ENCODE results near the gene LRRC23. TPM values are rescaled to one million over a fixed set of nuclear protein-coding genes. Genes with fewer than 3 reads are reported as not detected.

The LRRC23 gene
- total and polyA plus RNA-seq, 2 of the 13 experiments (the other 11 are each of a cell fraction or from before 2014, with no cell fraction given), result 6.0 to 7.8 TPM

DNA sequence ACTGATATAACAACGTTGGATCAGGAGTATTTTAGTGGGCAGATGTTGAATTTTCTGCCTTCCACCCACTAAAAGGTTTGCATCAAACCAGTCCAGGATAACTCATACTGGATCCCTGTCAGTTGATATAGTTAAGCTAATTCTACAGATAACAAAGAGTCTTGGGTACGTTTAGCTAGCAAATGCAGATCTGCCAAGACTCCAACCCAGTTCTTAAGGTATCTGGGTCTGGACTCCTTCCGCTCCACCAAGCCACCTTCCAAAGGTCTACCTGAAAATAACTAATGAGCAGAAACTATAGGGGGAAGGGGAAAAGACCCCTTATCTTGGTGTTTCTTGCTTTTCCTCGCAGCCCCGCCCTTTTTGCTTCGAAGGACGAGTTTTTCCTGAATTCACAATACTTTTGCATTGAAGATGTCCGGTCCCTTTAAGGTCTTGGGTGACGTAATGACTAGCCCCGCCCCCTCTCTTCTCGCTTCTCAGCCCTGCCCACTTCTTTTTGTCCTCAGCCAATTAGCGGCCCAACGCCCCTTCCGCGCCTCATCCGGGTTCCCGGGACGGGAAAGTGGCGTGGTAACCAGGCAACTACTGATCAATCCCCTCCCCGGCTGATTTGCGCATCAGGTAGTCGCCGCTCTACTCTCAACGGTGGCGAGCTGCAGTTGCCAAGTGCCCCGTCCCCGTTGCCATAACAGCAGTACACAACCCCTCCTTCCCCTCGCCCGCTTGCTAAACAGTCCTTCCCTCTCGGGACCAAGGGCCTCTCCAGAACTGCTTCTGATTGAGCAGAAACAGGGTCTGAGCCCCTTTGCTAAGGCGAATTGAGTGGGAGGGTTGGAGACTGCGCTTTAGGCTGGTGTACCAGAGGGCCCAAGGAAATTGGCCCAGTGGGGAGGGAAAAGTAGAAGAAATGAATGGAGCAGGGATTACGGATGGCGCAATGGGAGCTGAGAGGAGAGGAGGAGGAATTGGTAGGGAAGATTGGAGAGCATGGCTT lies at the start of gene LRRC23 (continued):
- TF ChIP-seq SKI (IDR thresholded peaks at IDR 0.05; ENCODE audit: partially characterized antibody) (no peak), ZNF614 (CRISPR knock-in tag; IDR thresholded peaks at IDR 0.05; ENCODE audit: borderline replicate concordance) (0 out of 2 replicates have a peak, but pooled peaks have one; percentile 21), RXRA (CRISPR knock-in tag; IDR thresholded peaks at IDR 0.05) (0 out of 2 replicates have a peak, but pooled peaks have one; percentile 37), KLF6 (CRISPR knock-in tag; IDR thresholded peaks at IDR 0.05) (no peak), SUZ12 (IDR thresholded peaks at IDR 0.05; ENCODE audit: low read depth, low read length) (no peak), SOX5 (CRISPR knock-in tag; IDR thresholded peaks at IDR 0.05; ENCODE audit: borderline replicate concordance) (no peak), SP1 (IDR thresholded peaks at IDR 0.05) (no peak), SP1 (CRISPR knock-in tag; IDR thresholded peaks at IDR 0.05) (peak; percentile 57; the same call in 1 of the 2 replicates), NFE2 (CRISPR knock-in tag; IDR thresholded peaks at IDR 0.05) (no peak), YEATS2 (CRISPR knock-in tag; IDR thresholded peaks at IDR 0.05; ENCODE audit: borderline replicate concordance) (peak; percentile 81; the same call in 1 of the 2 replicates), PITX1 (CRISPR knock-in tag; IDR thresholded peaks at IDR 0.05) (peak; percentile 60; the same call in 1 of the 2 replicates), ZNF83 (CRISPR knock-in tag; IDR thresholded peaks at IDR 0.05; ENCODE audit: borderline replicate concordance) (no peak)
- TF ChIP-seq, protein P1, sequence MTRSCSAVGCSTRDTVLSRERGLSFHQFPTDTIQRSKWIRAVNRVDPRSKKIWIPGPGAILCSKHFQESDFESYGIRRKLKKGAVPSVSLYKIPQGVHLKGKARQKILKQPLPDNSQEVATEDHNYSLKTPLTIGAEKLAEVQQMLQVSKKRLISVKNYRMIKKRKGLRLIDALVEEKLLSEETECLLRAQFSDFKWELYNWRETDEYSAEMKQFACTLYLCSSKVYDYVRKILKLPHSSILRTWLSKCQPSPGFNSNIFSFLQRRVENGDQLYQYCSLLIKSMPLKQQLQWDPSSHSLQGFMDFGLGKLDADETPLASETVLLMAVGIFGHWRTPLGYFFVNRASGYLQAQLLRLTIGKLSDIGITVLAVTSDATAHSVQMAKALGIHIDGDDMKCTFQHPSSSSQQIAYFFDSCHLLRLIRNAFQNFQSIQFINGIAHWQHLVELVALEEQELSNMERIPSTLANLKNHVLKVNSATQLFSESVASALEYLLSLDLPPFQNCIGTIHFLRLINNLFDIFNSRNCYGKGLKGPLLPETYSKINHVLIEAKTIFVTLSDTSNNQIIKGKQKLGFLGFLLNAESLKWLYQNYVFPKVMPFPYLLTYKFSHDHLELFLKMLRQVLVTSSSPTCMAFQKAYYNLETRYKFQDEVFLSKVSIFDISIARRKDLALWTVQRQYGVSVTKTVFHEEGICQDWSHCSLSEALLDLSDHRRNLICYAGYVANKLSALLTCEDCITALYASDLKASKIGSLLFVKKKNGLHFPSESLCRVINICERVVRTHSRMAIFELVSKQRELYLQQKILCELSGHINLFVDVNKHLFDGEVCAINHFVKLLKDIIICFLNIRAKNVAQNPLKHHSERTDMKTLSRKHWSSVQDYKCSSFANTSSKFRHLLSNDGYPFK (CRISPR knock-in tag; IDR thresholded peaks at IDR 0.05; ENCODE audit: borderline replicate concordance), result peak; percentile 53; the same call in 1 of the 2 replicates
- TF ChIP-seq, protein P2, sequence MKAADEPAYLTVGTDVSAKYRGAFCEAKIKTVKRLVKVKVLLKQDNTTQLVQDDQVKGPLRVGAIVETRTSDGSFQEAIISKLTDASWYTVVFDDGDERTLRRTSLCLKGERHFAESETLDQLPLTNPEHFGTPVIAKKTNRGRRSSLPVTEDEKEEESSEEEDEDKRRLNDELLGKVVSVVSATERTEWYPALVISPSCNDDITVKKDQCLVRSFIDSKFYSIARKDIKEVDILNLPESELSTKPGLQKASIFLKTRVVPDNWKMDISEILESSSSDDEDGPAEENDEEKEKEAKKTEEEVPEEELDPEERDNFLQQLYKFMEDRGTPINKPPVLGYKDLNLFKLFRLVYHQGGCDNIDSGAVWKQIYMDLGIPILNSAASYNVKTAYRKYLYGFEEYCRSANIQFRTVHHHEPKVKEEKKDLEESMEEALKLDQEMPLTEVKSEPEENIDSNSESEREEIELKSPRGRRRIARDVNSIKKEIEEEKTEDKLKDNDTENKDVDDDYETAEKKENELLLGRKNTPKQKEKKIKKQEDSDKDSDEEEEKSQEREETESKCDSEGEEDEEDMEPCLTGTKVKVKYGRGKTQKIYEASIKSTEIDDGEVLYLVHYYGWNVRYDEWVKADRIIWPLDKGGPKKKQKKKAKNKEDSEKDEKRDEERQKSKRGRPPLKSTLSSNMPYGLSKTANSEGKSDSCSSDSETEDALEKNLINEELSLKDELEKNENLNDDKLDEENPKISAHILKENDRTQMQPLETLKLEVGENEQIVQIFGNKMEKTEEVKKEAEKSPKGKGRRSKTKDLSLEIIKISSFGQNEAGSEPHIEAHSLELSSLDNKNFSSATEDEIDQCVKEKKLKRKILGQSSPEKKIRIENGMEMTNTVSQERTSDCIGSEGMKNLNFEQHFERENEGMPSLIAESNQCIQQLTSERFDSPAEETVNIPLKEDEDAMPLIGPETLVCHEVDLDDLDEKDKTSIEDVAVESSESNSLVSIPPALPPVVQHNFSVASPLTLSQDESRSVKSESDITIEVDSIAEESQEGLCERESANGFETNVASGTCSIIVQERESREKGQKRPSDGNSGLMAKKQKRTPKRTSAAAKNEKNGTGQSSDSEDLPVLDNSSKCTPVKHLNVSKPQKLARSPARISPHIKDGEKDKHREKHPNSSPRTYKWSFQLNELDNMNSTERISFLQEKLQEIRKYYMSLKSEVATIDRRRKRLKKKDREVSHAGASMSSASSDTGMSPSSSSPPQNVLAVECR (CRISPR knock-in tag; IDR thresholded peaks at IDR 0.05; ENCODE audit: borderline replicate concordance), result peak; percentile 90
- TF ChIP-seq, protein P3, sequence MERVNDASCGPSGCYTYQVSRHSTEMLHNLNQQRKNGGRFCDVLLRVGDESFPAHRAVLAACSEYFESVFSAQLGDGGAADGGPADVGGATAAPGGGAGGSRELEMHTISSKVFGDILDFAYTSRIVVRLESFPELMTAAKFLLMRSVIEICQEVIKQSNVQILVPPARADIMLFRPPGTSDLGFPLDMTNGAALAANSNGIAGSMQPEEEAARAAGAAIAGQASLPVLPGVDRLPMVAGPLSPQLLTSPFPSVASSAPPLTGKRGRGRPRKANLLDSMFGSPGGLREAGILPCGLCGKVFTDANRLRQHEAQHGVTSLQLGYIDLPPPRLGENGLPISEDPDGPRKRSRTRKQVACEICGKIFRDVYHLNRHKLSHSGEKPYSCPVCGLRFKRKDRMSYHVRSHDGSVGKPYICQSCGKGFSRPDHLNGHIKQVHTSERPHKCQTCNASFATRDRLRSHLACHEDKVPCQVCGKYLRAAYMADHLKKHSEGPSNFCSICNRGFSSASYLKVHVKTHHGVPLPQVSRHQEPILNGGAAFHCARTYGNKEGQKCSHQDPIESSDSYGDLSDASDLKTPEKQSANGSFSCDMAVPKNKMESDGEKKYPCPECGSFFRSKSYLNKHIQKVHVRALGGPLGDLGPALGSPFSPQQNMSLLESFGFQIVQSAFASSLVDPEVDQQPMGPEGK (CRISPR knock-in tag; IDR thresholded peaks at IDR 0.05), result 0 out of 2 replicates have a peak, but pooled peaks have one; percentile 9
